ENCODE measurements around the gene ADAMTS9. TPM values are rescaled to one million over a fixed set of nuclear protein-coding genes. Genes with fewer than 3 reads are reported as not detected.

ADAMTS9 gene
- total RNA-seq, 1 donor from 2014 or later, result 132 TPM

GRCh38 chr3:64533617-64534317 is 154.0 kb downstream of the ADAMTS9 start:
- DNase-seq, result peak; percentile 81

GRCh38 chr3:64530434-64531049 is 157.3 kb downstream of the ADAMTS9 start:
- peak; percentile 49 for DNase-seq

- DNase-seq, result no peak
Measured at GRCh38 chr3:64523324-64523723, 164.5 kb downstream of the ADAMTS9 start.

GRCh38 chr3:64520334-64520733 is 167.5 kb downstream of the ADAMTS9 start:
- DNase-seq, result no peak

- DNase-seq, result no peak
Measured at GRCh38 chr3:64518950-64519349, 168.8 kb downstream of the ADAMTS9 start.

- no peak for DNase-seq
Measured at GRCh38 chr3:64518496-64518895, 169.3 kb downstream of the ADAMTS9 start.

GRCh38 chr3:64514889-64515288 is 172.9 kb downstream of the ADAMTS9 start:
- no peak for DNase-seq

GRCh38 chr3:64509206-64509605 is 178.6 kb downstream of the ADAMTS9 start:
- DNase-seq, result peak; percentile 42

- DNase-seq, result no peak
Measured at GRCh38 chr3:64508140-64508539, 179.7 kb downstream of the ADAMTS9 start.

- DNase-seq, result no peak
Measured at GRCh38 chr3:64506255-64506654, 181.5 kb downstream of the ADAMTS9 start.

GRCh38 chr3:64505419-64505818 is 182.4 kb downstream of the ADAMTS9 start:
- DNase-seq, result no peak

- DNase-seq, result no peak
Measured at GRCh38 chr3:64502284-64502683, 185.5 kb downstream of the ADAMTS9 start.

GRCh38 chr3:64501298-64501906 is 186.4 kb downstream of the ADAMTS9 start:
- no peak for DNase-seq

GRCh38 chr3:64496786-64497490 is 190.9 kb downstream of the ADAMTS9 start:
- no peak for DNase-seq

GRCh38 chr3:64495781-64496334 is 191.9 kb downstream of the ADAMTS9 start:
- DNase-seq, result no peak

GRCh38 chr3:64495121-64495780 is 192.5 kb downstream of the ADAMTS9 start:
- DNase-seq, result no peak

- no peak for DNase-seq
Measured at GRCh38 chr3:64494526-64494925, 193.3 kb downstream of the ADAMTS9 start.

- no peak for DNase-seq
Measured at GRCh38 chr3:64493149-64493548, 194.7 kb downstream of the ADAMTS9 start.

GRCh38 chr3:64491843-64492242 is 196.0 kb downstream of the ADAMTS9 start:
- no peak for DNase-seq

- DNase-seq, result no peak
Measured at GRCh38 chr3:64490180-64490724, 197.5 kb downstream of the ADAMTS9 start.

GRCh38 chr3:64489361-64490044 is 198.3 kb downstream of the ADAMTS9 start:
- no peak for DNase-seq

Data from skin of body (tissue), 2 donors.